Spleen (tissue), 13 donors: Measurements from ENCODE around the gene FAT4. TPM values are rescaled to one million over a fixed set of nuclear protein-coding genes. Genes with fewer than 3 reads are reported as not detected.

Experiments
- DNase-seq: peaks from one replicate; pipeline ENCODE4 v3.0.0-alpha.2; 2020
- H3K27ac ChIP-seq, 8 donors: fragments of 200-600 bp; sonication (generic) in 7 of 8; 1 replicate in 4 of 8; 2 replicates in 4 of 8; pipeline versions ENCODE4 v1.5.0 to v1.8.0; 2016 to 2021; ENCODE audit warnings: inconsistent platforms in 4 of 8, mild to moderate bottlenecking in 4 of 8, moderate library complexity in 1 of 8
- H3K27me3 ChIP-seq, 7 donors: fragments of 200-600 bp; sonication (generic) in 6 of 7; replicated peaks in 1 of 7; 1 replicate in 4 of 7; 2 replicates in 3 of 7; pipeline versions ENCODE4 v1.5.0 to v1.8.0; 2016 to 2021; ENCODE audit warnings: inconsistent platforms in 3 of 7, mild to moderate bottlenecking in 1 of 7
- H3K36me3 ChIP-seq, 6 donors: fragments of 200-600 bp; sonication (generic) in 5 of 6; 1 replicate in 4 of 6; 2 replicates in 2 of 6; pipeline versions ENCODE4 v1.5.0 to v1.8.0; 2016 to 2021; ENCODE audit warnings: inconsistent platforms in 2 of 6
- H3K4me1 ChIP-seq, 6 donors: fragments of 200-600 bp; sonication (generic) in 5 of 6; 1 replicate in 3 of 6; 2 replicates in 3 of 6; pipeline versions ENCODE4 v1.5.0 to v1.8.0; 2016 to 2021; ENCODE audit warnings: inconsistent platforms in 3 of 6
- H3K4me3 ChIP-seq, 8 donors: fragments of 200-600 bp; sonication (generic) in 7 of 8; 1 replicate in 4 of 8; 2 replicates in 4 of 8; pipeline versions ENCODE4 v1.5.0 to v1.8.0; 2016 to 2021; ENCODE audit warnings: inconsistent platforms in 4 of 8, mild to moderate bottlenecking in 4 of 8, moderate library complexity in 2 of 8
- H3K9me3 ChIP-seq, 8 donors: fragments of 200-600 bp; sonication (generic) in 7 of 8; 1 replicate in 4 of 8; 2 replicates in 4 of 8; pipeline versions ENCODE4 v1.5.0 to v1.8.0; 2016 to 2021; ENCODE audit warnings: inconsistent platforms in 4 of 8
- CTCF ChIP-seq, 11 experiments: fragments of 200-600 bp in 7 of 11; fragments of 450-650 bp in 4 of 11; sonication (generic) in 4 of 11; IDR thresholded peaks in 8 of 11; conservative IDR thresholded peaks in 3 of 11; 1 replicate in 7 of 11; 2 replicates in 4 of 11; pipeline versions ENCODE4 v1.4.0 to v1.8.0; 2016 to 2021; ENCODE audit warnings: antibody characterized with exemption in 11 of 11, inconsistent platforms in 4 of 11, mild to moderate bottlenecking in 1 of 11
- POLR2A ChIP-seq, 3 donors: fragments of 450-650 bp; IDR thresholded peaks; one replicate each; pipeline ENCODE4 v1.5.1; 2017; ENCODE audit warnings: antibody characterized with exemption in 3 of 3, mild to moderate bottlenecking in 1 of 3
- POLR2AphosphoS5 ChIP-seq, 3 donors: sonication (generic); formaldehyde crosslinking; IDR thresholded peaks; one replicate each; pipeline ENCODE4 v1.5.1; 2017; ENCODE audit warnings: antibody characterized with exemption in 3 of 3
- whole genome bisulfite sequencing, 5 donors: extraction: QIAGEN DNeasy Blood & Tissue Kit in 3 of 5; methylation state at CpG; one replicate each; pipeline versions ENCODE4 v1.1.5 to v1.1.7; 2013 to 2018; 5-methylcytosine and 5-hydroxymethylcytosine counted together
- intact Hi-C: fragments of 100-400 bp; cut with DNase I; formaldehyde crosslinking; loops from one replicate; pipeline ENCODE4 v1.15.0; 2023; ENCODE audit warnings: low total_unique reads
- long read RNA-seq, 2 donors: transcript quantifications; one replicate each; lab custom pipeline, GENCODE V29; 2026
- polyA plus RNA-seq, 3 donors: library from polyadenylated mRNA; stranded (reverse); fragments of 200-250 nt; gene quantifications; one replicate each; pipeline ENCODE4 v1.2.1, GENCODE V29; 2013
- total RNA-seq, 7 donors: library from RNA; depleted of rRNA in 3 of 7; stranded (reverse); fragments of >200 nt in 3 of 7; fragmentation: NEBNext Ultra II Directional in 4 of 7; extraction: Animal tissue kit (Norgen Biotek cat#: 25700) in 4 of 7; gene quantifications; one replicate each; pipeline versions ENCODE4 v1.1.0 to v1.2.1, GENCODE V29; 2016 to 2021
- donor health status: healthy with polysubstance abuse.
- donor health status: DM: no; HTN: no; CAD: no; lungs with moderate emphysema.
- donor health status: DM: no; HTN: no; CAD: no.
- donor health status: Bipolar disorder and iron deficiency.
- donor health status: healthy.
- donor health status: DM: no; HTN: no; CAD: no.
- donor health status: DM: yes; HTN: yes; CAD: no.

The FAT4 gene
- total RNA-seq (10 to 100 TPM; 11.2 to 41.2 (median 26.6) TPM), polyA plus RNA-seq (under 1 TPM; 0.24 to 0.90 (median 0.41) TPM)
- long read RNA-seq, donor 1, partial matches to known transcripts: 21 of 21 reads
- long read RNA-seq, donor 1, other reads (novel, unspliced or antisense): 0 of 21 reads
- long read RNA-seq, donor 2: 0 reads

GRCh38 chr4:125314676-125315575 lies at the start of gene FAT4:
Gene FAT4 (plus strand): TSS chr4:125314955. CDS start chr4:125316412, 1,457 bp downstream.
- peak; percentile 91 for DNase-seq
- Histone ChIP-seq H3K36me3 (no peaks in the 10 kb centered on the region), H3K4me1 (peaks cover 4 to 56% (median 28%) of the 10 kb centered on the region in 6 donors), H3K9me3 (no peaks in the 10 kb centered on the region), H3K27ac (peak within 1 kb of the TSS; percentile 69 to 92 (median 86)), H3K4me3 (peak within 1 kb of the TSS; percentile 55 to 82 (median 63)), H3K27me3 (peaks cover 0 to 67% (median 30%) of the 10 kb centered on the region in 7 donors)
- intact Hi-C loops: loop anchor here (5.0 kb wide), 1 partner anchor 437 kb away; no protein-coding TSS in a partner anchor
- peak in 3 of 11 experiments; percentile 6 to 17 (median 14) for TF ChIP-seq CTCF (IDR thresholded peaks at IDR 0.05 in 8 of 11, conservative IDR thresholded peaks at IDR 0.05 in 3 of 11)
- peak; percentile 69 to 87 (median 81) for TF ChIP-seq POLR2AphosphoS5 (IDR thresholded peaks at IDR 0.05)
- TF ChIP-seq POLR2A (IDR thresholded peaks at IDR 0.05): peak in 2 of 3 donors; percentile 16 to 59
- 0 to 1% (median 1%) methylated on average over 47 to 68 of the region's 68 CpGs for WGBS, 5 donors

GRCh38 chr4:125265846-125266245 lies 48.9 kb upstream of the FAT4 start:
- Histone ChIP-seq H3K4me1 (no peaks in the 10 kb centered on the region), H3K9me3 (no peaks in the 10 kb centered on the region), H3K27me3 (no peaks in the 10 kb centered on the region), H3K27ac (no peak overlapping the region), H3K4me3 (no peak overlapping the region), H3K36me3 (no peaks in the 10 kb centered on the region)
- DNase-seq: peak; percentile 69
- WGBS, 5 donors: 80 to 92% (median 91%) methylated on average over 5 of the region's 5 CpGs
- TF ChIP-seq POLR2A (IDR thresholded peaks at IDR 0.05) (no peak), CTCF (IDR thresholded peaks at IDR 0.05 in 8 of 11, conservative IDR thresholded peaks at IDR 0.05 in 3 of 11) (no peak), POLR2AphosphoS5 (IDR thresholded peaks at IDR 0.05) (no peak)
- intact Hi-C loops: no loop called here

DNA sequence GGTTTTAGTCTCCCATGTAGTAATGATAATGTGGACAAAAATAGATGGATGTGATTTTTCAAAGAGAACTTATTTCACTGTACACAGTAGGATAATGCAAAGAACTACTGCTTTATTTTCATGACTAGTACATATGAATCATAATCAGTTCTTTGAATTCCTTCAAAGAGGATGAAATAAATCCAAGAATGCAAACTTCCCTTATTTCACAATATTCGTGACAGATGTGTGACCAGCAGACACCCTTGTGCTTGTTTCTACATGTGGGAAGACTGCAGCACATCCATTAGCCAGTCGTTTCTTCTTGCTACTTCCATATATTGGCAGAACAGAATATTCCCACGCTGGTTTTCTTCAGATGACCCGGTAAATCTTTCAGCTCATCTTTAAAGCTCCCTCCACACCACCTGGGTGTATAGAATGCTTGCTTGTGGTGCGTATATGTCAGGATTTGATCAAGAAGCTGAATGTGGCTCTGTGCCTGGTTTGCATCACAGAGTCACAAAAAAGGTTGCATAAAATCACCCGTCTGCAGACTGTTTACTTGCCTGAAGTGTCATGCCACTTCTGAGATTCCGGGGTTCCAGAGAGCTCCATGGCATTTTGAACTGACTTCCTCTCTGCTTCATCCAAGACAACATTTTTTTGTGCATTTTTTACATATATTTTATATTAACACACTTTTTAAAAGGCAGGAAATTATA lies 47.7 kb upstream of the FAT4 start:
- no peak overlapping the region for H3K4me3 ChIP-seq
- TF ChIP-seq CTCF (IDR thresholded peaks at IDR 0.05 in 8 of 11, conservative IDR thresholded peaks at IDR 0.05 in 3 of 11) (no peak), POLR2A (IDR thresholded peaks at IDR 0.05) (no peak), POLR2AphosphoS5 (IDR thresholded peaks at IDR 0.05) (no peak)
- no peaks in the 10 kb centered on the region for H3K36me3 ChIP-seq
- H3K27me3 ChIP-seq: no peaks in the 10 kb centered on the region
- H3K9me3 ChIP-seq: no peaks in the 10 kb centered on the region
- intact Hi-C loops: no loop called here
- no peaks in the 10 kb centered on the region for H3K4me1 ChIP-seq
- DNase-seq: no peak
- H3K27ac ChIP-seq: no peak overlapping the region
- WGBS, 5 donors: 60 to 81% (median 66%) methylated on average over 7 of the region's 7 CpGs
